ENCODE measurements around the gene RNF213.

RNF213 gene

GRCh38 chr17:80446645-80447405 lies 186.2 kb downstream of the RNF213 start:
- no peak overlapping the region for H3K4me2 ChIP-seq (ENCODE audit: low read length)
- no peaks in the 10 kb centered on the region for H3K9me3 ChIP-seq (ENCODE audit: control insufficient read depth, low read length)
- no peaks in the 10 kb centered on the region for H3K4me1 ChIP-seq
- no peaks in the 10 kb centered on the region for H3K27me3 ChIP-seq (ENCODE audit: control insufficient read depth, insufficient read depth, low read length)
- H3K79me2 ChIP-seq: no peaks in the 10 kb centered on the region
- H3K4me3 ChIP-seq (ENCODE audit: low read depth, low read length): no peak overlapping the region
- TF ChIP-seq, protein P1, sequence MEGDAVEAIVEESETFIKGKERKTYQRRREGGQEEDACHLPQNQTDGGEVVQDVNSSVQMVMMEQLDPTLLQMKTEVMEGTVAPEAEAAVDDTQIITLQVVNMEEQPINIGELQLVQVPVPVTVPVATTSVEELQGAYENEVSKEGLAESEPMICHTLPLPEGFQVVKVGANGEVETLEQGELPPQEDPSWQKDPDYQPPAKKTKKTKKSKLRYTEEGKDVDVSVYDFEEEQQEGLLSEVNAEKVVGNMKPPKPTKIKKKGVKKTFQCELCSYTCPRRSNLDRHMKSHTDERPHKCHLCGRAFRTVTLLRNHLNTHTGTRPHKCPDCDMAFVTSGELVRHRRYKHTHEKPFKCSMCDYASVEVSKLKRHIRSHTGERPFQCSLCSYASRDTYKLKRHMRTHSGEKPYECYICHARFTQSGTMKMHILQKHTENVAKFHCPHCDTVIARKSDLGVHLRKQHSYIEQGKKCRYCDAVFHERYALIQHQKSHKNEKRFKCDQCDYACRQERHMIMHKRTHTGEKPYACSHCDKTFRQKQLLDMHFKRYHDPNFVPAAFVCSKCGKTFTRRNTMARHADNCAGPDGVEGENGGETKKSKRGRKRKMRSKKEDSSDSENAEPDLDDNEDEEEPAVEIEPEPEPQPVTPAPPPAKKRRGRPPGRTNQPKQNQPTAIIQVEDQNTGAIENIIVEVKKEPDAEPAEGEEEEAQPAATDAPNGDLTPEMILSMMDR (IDR thresholded peaks at IDR 0.05): no peak
- no peaks in the 10 kb centered on the region for H3K36me3 ChIP-seq (ENCODE audit: control insufficient read depth, insufficient read depth, low read length)
- H2AFZ ChIP-seq: no peak overlapping the region
- H3K27ac ChIP-seq: no peak overlapping the region
- no peak overlapping the region for H3K9ac ChIP-seq

GRCh38 chr17:80447790-80448189 lies 187.1 kb downstream of the RNF213 start:
- no peaks in the 10 kb centered on the region for H3K36me3 ChIP-seq (ENCODE audit: control insufficient read depth, insufficient read depth, low read length)
- H3K4me2 ChIP-seq (ENCODE audit: low read length): no peak overlapping the region

More at GRCh38 chr17:80447790-80448189, 187.1 kb downstream of the RNF213 start:
- no peak overlapping the region for H3K27ac ChIP-seq
- TF ChIP-seq, protein P1 (IDR thresholded peaks at IDR 0.05): no peak
- no peak overlapping the region for H3K9ac ChIP-seq
- H3K27me3 ChIP-seq (ENCODE audit: control insufficient read depth, insufficient read depth, low read length): no peaks in the 10 kb centered on the region
- H3K79me2 ChIP-seq: no peaks in the 10 kb centered on the region
- no peaks in the 10 kb centered on the region for H3K4me1 ChIP-seq
- no peaks in the 10 kb centered on the region for H3K9me3 ChIP-seq (ENCODE audit: control insufficient read depth, low read length)
- H3K4me3 ChIP-seq (ENCODE audit: low read depth, low read length): no peak overlapping the region
- H2AFZ ChIP-seq: no peak overlapping the region
